Calu3 (cell line): ENCODE measurements around the gene PCMTD2. TPM values are rescaled to one million over a fixed set of nuclear protein-coding genes. Genes with fewer than 3 reads are reported as not detected.

Experiments
- BruUV-seq: library from RNA; stranded (reverse); fragments of 400-500 nt; replicated peaks from 2 replicates; lab custom pipeline; 2021; lab: Mats Ljungman, UMichigan
- CTCF ChIA-PET: fragments of 300-600 bp; sonication (Branson Sonifier 250); formaldehyde crosslinking; loops from one replicate; lab custom pipeline; 2022; ENCODE audit warnings: antibody characterized with exemption; lab: Charles Lee
- DNase-seq: peaks from one replicate; pipeline ENCODE4 v3.0.0; 2022
- H3K27ac Mint-ChIP-seq: one replicate; pipeline ENCODE4 v1.8.0; 2022; ENCODE audit warnings: mixed read lengths; ENCODE audit not compliant: unreplicated experiment
- H3K27me3 Mint-ChIP-seq: one replicate; pipeline ENCODE4 v1.8.0; 2022; ENCODE audit warnings: mixed read lengths; ENCODE audit not compliant: unreplicated experiment
- H3K36me3 Mint-ChIP-seq: one replicate; pipeline ENCODE4 v1.8.0; 2022; ENCODE audit warnings: mild to moderate bottlenecking, moderate library complexity, mixed read lengths; ENCODE audit not compliant: insufficient read depth, unreplicated experiment
- H3K4me1 Mint-ChIP-seq: one replicate; pipeline ENCODE4 v1.8.0; 2022; ENCODE audit warnings: mild to moderate bottlenecking, low read depth, mixed read lengths; ENCODE audit not compliant: unreplicated experiment
- H3K4me3 Mint-ChIP-seq: one replicate; pipeline ENCODE4 v1.8.0; 2022; ENCODE audit warnings: mild to moderate bottlenecking, low read depth, moderate library complexity, mixed read lengths; ENCODE audit not compliant: unreplicated experiment
- H3K9me3 Mint-ChIP-seq: one replicate; pipeline ENCODE4 v1.8.0; 2022; ENCODE audit warnings: low read depth, mixed read lengths; ENCODE audit not compliant: unreplicated experiment
- intact Hi-C: fragments of 100-400 bp; cut with micrococcal nuclease; formaldehyde crosslinking; loops from one replicate; pipeline ENCODE4 v1.10.0; 2022; ENCODE audit not compliant: unreplicated experiment
- total RNA-seq: library from RNA; stranded (reverse); gene quantifications from 2 replicates; pipeline ENCODE4 v1.2.3, GENCODE V29; 2022
- TF ChIP-seq, protein P1 (sequence below): fragments of 200-600 bp; IDR thresholded peaks from one replicate; pipeline ENCODE4 v1.8.0; 2022; ENCODE audit warnings: antibody characterized with exemption; ENCODE audit not compliant: unreplicated experiment

The PCMTD2 gene
- total RNA-seq, 1 experiment from 2014 or later, result 62.2 TPM

DNA sequence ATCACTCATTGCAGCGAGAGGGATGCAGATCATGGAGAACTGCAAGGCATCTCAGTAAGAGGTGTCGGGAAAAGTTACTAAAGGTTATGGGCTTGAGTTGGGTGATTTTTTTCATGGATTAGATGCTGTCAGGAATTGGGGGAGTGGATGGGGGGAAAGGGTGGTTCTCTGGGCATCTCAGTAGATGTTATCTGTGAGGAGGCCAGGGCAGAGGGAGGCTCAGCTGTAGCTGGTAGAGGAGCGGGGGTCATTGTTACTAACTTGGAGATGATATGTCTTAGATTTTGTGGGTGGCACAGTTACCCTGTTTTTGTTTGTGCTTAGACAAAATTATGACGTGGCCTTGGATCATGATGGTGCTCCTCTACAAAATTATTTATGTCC is 2.6 kb upstream of the PCMTD2 start:
- Mint-ChIP-seq H3K27me3 (peaks cover 55% of the 10 kb centered on the region), H3K36me3 (peaks cover 27% of the 10 kb centered on the region), H3K4me1 (peaks cover 26% of the 10 kb centered on the region), H3K9me3 (peaks cover 2% of the 10 kb centered on the region), H3K27ac (no peak overlapping the region), H3K4me3 (no peak overlapping the region)
- BruUV-seq, result no TSS peak
- TF ChIP-seq, protein P1, sequence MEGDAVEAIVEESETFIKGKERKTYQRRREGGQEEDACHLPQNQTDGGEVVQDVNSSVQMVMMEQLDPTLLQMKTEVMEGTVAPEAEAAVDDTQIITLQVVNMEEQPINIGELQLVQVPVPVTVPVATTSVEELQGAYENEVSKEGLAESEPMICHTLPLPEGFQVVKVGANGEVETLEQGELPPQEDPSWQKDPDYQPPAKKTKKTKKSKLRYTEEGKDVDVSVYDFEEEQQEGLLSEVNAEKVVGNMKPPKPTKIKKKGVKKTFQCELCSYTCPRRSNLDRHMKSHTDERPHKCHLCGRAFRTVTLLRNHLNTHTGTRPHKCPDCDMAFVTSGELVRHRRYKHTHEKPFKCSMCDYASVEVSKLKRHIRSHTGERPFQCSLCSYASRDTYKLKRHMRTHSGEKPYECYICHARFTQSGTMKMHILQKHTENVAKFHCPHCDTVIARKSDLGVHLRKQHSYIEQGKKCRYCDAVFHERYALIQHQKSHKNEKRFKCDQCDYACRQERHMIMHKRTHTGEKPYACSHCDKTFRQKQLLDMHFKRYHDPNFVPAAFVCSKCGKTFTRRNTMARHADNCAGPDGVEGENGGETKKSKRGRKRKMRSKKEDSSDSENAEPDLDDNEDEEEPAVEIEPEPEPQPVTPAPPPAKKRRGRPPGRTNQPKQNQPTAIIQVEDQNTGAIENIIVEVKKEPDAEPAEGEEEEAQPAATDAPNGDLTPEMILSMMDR, result no peak
- CTCF ChIA-PET, result no interaction called here
- intact Hi-C loops, result no loop called here
- no peak for DNase-seq

DNA sequence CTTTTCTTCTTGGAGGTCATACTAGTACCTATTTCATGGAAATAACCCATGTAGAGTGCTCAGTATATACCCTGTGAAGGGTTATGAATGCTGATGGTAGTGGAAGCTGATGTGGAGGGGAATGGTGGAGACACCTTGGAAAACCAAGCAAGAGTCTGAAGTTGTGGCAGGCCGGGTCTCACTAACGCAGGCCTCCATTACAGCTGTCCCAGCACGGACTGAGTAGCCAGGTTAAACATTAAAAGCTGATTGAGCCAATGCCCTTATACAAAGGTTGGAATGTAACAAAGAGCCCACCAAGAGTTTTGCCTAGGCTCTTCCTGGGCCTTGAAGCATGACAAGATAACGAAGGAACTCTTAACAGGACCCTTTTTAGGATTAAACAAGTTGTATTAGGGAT is 2.1 kb upstream of the PCMTD2 start:
- CTCF ChIA-PET, result no interaction called here
- DNase-seq, result no peak
- Mint-ChIP-seq H3K4me3 (no peak overlapping the region), H3K4me1 (peaks cover 30% of the 10 kb centered on the region), H3K9me3 (peaks cover 2% of the 10 kb centered on the region), H3K36me3 (peaks cover 27% of the 10 kb centered on the region), H3K27me3 (peaks cover 50% of the 10 kb centered on the region), H3K27ac (no peak overlapping the region)
- TF ChIP-seq, protein P1, result no peak
- intact Hi-C loops, result no loop called here
- BruUV-seq, result no TSS peak

DNA sequence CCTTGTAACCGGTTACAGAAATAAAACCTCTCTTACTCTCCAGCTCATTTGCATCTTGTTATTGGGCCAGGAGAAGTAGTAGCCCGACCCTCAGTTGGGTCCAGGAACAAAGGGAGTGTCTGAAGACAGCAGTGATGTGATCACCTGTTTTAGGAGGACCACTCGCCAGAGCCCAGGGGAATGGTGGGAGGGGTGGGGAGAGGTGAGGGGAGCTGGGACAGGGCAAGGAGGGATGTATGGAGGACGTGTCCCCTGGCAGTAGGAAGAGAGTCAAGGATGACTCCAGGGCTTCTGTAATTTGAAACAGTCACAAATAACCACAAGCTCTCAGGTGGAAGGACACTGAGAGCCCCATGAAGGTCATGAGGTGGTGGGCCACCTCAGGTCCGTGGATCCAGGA is 1.4 kb upstream of the PCMTD2 start:
- DNase-seq, result no peak
- Mint-ChIP-seq H3K4me1 (peaks cover 32% of the 10 kb centered on the region), H3K36me3 (peaks cover 30% of the 10 kb centered on the region), H3K9me3 (peaks cover 2% of the 10 kb centered on the region), H3K4me3 (peak overlapping the region; percentile 99), H3K27ac (peak overlapping the region; percentile 95), H3K27me3 (peaks cover 43% of the 10 kb centered on the region)
- intact Hi-C loops, result no loop called here
- no TSS peak for BruUV-seq
- CTCF ChIA-PET, result no interaction called here
- TF ChIP-seq, protein P1, result no peak

DNA sequence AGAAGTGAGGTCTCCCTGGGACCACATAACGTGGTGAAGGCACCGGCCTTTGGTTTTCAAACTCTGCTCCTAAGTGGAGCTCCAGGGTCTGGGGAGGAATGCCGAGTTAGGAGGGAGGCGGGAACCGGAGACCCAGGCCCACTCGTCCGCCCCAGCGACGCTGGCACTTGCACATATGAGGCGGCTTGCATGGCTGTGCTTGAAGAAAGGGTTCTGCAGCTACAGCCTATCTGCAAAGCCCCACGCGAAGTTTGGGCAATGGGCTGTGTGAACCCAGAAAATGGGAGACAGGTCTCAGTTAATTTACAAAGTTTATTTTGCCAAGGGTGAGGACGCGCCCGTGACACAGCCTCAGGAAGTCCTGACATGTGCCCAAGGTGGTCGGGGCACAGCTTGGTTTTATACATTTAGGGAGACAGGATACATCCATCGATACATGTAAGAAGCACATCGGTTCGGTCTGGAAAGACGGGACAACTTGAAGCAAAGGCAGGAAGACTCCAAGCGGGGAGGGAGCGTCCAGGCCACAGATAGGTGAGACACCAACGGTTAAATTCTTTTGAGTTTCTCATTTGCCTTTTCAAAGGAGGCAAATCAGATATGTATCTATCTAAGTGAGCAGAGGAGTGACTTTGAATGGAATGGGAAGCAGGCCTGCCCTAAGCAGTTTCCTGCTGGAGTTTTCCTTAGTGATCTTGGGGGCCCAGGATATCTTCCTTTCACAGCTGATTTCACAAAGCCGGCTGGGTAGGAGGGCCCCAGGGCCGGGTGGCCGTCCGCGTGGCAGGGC is 782 bp upstream of the PCMTD2 start:
- DNase-seq, result no peak
- Mint-ChIP-seq H3K4me1 (peaks cover 32% of the 10 kb centered on the region), H3K27me3 (peaks cover 37% of the 10 kb centered on the region), H3K9me3 (peaks cover 2% of the 10 kb centered on the region), H3K27ac (peak overlapping the region; percentile 95), H3K36me3 (peaks cover 30% of the 10 kb centered on the region), H3K4me3 (peak overlapping the region; percentile 99)
- TF ChIP-seq, protein P1, result no peak
- CTCF ChIA-PET, result interaction anchor here (1.1 to 1.6 kb wide), 2 partner anchors 31 to 52 kb away, joined by 4 to 6 read pairs; no protein-coding TSS in a partner anchor
- intact Hi-C loops, result loop anchor here (5.0 kb wide), 1 partner anchor 122 kb away; no protein-coding TSS in a partner anchor
- BruUV-seq, result TSS peak; percentile 85
